ENCODE measurements around the gene TMEM217. TPM values are rescaled to one million over a fixed set of nuclear protein-coding genes. Genes with fewer than 3 reads are reported as not detected.
"Not testable (repeated sequence)": the region's sequence is repeated elsewhere in the genome, so short reads cannot be mapped to it uniquely, and the experiment has no call there.

TMEM217 gene
- total RNA-seq = 1 to 10 TPM in 1 of 2 donors, under 1 TPM in 1; 0.41 to 6.2 TPM

DNA sequence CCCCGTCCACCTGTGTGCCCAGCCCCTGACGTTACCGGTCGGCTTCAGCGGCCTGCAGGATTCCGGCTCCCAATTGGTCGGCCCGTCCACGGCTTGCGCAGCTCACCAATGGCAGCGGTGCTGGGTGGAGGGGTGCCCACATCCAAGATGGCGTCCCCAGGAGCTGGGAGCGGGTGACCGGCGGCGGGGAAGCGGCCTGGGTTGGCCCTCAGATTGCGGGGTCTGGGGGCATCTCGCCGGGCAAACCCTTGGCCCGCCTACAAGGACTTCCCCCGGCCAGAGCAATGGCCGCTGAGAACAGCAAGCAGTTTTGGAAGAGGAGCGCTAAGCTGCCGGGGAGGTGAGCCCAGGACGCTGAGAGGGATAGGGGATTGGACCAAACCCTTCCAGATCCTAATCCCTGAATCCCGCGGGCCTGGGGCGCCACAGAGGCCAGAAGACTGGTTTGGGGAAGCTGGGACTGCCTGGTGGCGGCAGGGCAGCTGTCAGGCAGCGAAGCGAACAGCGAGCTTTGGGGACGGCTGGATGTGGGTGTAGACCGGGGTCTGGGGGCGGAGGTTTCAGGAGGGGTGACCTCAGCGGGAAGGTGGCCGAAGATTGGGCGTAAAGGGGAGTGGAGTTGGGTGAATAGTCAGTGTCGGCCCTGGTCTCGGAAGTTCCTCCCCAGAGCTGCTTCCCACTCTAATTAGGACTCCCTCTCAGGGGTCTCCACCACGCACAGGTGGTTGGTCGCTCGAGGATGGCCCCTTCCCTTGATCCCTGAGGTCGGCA, at the start of gene TMEM217, which contains the start of gene TBC1D22B:
TMEM217 (minus strand) TSS at position 511 of the 771 bp plus-strand sequence. CDS start 39,114 bp downstream, outside the sequence.
TBC1D22B (plus strand) TSS at position 139 of the 771 bp plus-strand sequence; CDS start at position 285, 146 bp downstream.
- peak within 1 kb of the TSS; percentile 90 to 93 for H3K27ac ChIP-seq
- H3K4me3 ChIP-seq = peak within 1 kb of the TSS; percentile 91
- ATAC-seq (ENCODE audit: insufficient number of reproducible peaks, low FRiP score, low read depth) = peak; percentile 93
- no peaks in the 10 kb centered on the region for H3K9me3 ChIP-seq
- no peaks in the 10 kb centered on the region for H3K27me3 ChIP-seq (replicated peaks; ENCODE audit: insufficient read depth)
- H3K36me3 ChIP-seq = no peaks in the 10 kb centered on the region
- H3K4me1 ChIP-seq (ENCODE audit: control insufficient read depth in 1 of 2, low read depth in 2 of 2) = peaks cover 18 to 35% of the 10 kb centered on the region in 2 donors
- TF ChIP-seq, protein P1, sequence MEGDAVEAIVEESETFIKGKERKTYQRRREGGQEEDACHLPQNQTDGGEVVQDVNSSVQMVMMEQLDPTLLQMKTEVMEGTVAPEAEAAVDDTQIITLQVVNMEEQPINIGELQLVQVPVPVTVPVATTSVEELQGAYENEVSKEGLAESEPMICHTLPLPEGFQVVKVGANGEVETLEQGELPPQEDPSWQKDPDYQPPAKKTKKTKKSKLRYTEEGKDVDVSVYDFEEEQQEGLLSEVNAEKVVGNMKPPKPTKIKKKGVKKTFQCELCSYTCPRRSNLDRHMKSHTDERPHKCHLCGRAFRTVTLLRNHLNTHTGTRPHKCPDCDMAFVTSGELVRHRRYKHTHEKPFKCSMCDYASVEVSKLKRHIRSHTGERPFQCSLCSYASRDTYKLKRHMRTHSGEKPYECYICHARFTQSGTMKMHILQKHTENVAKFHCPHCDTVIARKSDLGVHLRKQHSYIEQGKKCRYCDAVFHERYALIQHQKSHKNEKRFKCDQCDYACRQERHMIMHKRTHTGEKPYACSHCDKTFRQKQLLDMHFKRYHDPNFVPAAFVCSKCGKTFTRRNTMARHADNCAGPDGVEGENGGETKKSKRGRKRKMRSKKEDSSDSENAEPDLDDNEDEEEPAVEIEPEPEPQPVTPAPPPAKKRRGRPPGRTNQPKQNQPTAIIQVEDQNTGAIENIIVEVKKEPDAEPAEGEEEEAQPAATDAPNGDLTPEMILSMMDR (IDR thresholded peaks at IDR 0.05) = no peak
- DNase-seq (ENCODE audit: low spot score) = peak; percentile 74

DNA sequence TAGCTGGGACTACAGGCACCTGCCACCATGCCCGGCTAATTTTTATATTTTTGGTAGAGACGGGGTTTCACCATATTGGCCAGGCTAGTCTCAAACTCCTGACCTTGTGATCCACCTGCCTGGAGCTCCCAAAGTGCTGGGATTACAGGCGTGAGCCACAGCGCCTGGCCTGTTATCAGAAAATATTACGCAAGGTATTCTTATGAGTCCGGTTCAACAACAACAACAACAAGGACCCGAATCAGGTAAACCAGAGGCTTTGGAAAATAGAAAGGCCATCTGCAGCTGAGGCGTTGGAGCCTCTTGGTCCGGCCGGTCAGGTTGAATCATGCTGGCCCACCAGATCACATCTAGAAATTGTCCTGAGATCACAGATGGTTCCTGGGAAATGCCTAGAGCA, 49.5 kb upstream of the TMEM217 start:
- Histone ChIP-seq H3K4me1 (ENCODE audit: control insufficient read depth in 1 of 2, low read depth in 2 of 2) (peaks cover 8 to 19% of the 10 kb centered on the region in 2 donors), H3K27ac (peak overlapping the region; percentile 68 to 69), H3K36me3 (peaks cover 11% of the 10 kb centered on the region)
- DNase-seq (ENCODE audit: low spot score); H3K9me3 ChIP-seq; ATAC-seq (ENCODE audit: insufficient number of reproducible peaks, low FRiP score, low read depth); H3K4me3 ChIP-seq; H3K27me3 ChIP-seq (replicated peaks; ENCODE audit: insufficient read depth): not testable (repeated sequence)

DNA sequence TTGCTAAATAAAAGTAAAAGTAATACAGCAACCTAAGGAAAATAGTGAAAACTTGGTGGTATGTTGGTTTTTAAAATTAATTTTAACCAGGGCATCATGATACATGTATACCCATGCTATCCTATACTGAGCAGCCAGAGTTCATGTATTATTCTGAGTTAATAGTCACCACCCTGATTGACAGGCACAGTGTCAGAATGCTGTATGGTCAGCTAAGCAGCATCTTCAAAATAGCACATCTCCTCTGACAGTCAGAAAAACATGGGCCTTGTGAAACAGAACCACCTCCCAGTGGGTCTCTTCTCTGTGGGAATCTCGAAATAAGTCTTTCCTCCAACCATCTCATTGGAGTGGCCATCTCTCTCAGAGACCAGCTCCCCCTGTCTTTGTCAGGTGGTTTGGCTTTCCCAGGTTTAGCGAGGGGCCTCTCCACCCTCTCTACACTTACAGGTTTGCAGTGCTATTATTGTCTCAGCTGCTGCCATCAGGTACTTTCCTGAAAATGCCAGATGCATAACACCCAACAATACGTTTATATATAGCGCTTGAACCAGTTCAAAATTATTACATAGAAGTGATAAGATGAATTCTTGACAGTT, 48.8 kb upstream of the TMEM217 start:
- DNase-seq (ENCODE audit: low spot score) = no peak
- Histone ChIP-seq H3K27ac (no peak overlapping the region), H3K4me3 (no peak overlapping the region), H3K27me3 (replicated peaks; ENCODE audit: insufficient read depth) (no peaks in the 10 kb centered on the region), H3K9me3 (no peaks in the 10 kb centered on the region), H3K36me3 (peaks cover 11% of the 10 kb centered on the region), H3K4me1 (ENCODE audit: control insufficient read depth in 1 of 2, low read depth in 2 of 2) (peaks cover 8 to 19% of the 10 kb centered on the region in 2 donors)
- ATAC-seq (ENCODE audit: insufficient number of reproducible peaks, low FRiP score, low read depth) = no peak
- TF ChIP-seq, protein P1 (IDR thresholded peaks at IDR 0.05) = no peak

DNA sequence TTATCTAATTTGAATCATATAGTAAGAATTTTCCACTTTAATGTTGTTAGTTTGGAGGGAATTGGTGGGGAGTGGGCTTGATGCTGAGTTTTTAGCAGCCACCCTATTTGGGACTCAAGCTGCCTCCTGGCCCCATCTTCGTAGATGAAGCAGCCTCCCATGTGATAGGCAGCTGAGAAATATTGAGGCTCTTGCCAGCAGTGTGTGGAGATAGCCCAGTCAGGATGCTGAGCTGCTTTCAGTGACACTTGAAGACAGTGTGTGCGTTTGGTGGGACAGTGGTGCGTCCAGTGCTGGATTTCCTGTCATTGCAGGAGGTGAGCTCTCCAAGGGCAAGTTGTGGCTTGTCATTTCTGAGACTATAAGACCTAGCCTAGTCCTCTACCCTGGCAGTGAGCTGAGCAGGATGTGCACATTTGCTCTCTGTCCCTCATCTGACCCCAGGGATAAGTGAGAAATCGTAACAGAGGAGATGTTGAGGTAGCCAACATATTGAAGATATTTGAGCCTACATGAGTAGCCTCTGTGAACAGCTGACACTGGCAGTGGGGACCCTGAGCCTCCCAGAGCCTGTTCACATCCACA, 48.0 kb upstream of the TMEM217 start:
- H3K9me3 ChIP-seq = no peaks in the 10 kb centered on the region
- H3K36me3 ChIP-seq = peaks cover 11% of the 10 kb centered on the region

DNA sequence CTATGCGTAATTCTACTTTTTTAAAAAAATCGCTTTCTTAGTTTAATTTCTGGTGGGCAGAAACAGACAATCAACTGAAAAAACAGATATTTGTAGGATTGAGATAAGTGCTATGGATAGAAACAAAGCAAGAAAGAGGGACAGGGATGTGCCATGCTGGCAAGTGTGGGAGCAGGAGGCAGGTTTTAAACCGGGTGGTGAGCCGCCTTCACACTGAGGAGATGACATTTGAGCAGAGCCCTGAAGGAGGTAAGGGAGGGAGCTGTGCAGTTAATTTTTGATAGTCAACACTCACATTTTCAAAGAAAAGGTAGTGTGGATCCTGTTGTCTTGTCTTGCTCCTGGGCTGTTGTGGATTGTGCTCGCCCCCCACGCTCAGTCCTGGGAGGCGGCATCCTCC, 46.8 kb upstream of the TMEM217 start:
- DNase-seq (ENCODE audit: low spot score) (no peak), ATAC-seq (ENCODE audit: insufficient number of reproducible peaks, low FRiP score, low read depth) (no peak)
- Histone ChIP-seq H3K4me3 (no peak overlapping the region), H3K27me3 (replicated peaks; ENCODE audit: insufficient read depth) (no peaks in the 10 kb centered on the region), H3K4me1 (ENCODE audit: control insufficient read depth in 1 of 2, low read depth in 2 of 2) (peaks cover 8 to 19% of the 10 kb centered on the region in 2 donors), H3K9me3 (no peaks in the 10 kb centered on the region), H3K27ac (no peak overlapping the region), H3K36me3 (peaks cover 11% of the 10 kb centered on the region)
- TF ChIP-seq, protein P1 (IDR thresholded peaks at IDR 0.05) = no peak

More for the DNA sequence above, 48.0 kb upstream of the TMEM217 start:
- ATAC-seq (ENCODE audit: insufficient number of reproducible peaks, low FRiP score, low read depth) (no peak), DNase-seq (ENCODE audit: low spot score) (no peak)
- TF ChIP-seq, protein P1 (IDR thresholded peaks at IDR 0.05) = no peak
- no peak overlapping the region for H3K27ac ChIP-seq
- no peaks in the 10 kb centered on the region for H3K27me3 ChIP-seq (replicated peaks; ENCODE audit: insufficient read depth)
- no peak overlapping the region for H3K4me3 ChIP-seq
- H3K4me1 ChIP-seq (ENCODE audit: control insufficient read depth in 1 of 2, low read depth in 2 of 2) = peaks cover 8 to 19% of the 10 kb centered on the region in 2 donors

All from thoracic aorta (tissue), 2 donors.